COLO829 (cell line): ENCODE measurements around the gene KBTBD7.
A peak's percentile ranks its signal among the peaks of the same experiment; 100 is the strongest.

Source experiments
- DNase-seq: peaks from one replicate; pipeline ENCODE4 v3.0.0; 2012; ENCODE audit warnings: low spot score

The KBTBD7 gene

DNA sequence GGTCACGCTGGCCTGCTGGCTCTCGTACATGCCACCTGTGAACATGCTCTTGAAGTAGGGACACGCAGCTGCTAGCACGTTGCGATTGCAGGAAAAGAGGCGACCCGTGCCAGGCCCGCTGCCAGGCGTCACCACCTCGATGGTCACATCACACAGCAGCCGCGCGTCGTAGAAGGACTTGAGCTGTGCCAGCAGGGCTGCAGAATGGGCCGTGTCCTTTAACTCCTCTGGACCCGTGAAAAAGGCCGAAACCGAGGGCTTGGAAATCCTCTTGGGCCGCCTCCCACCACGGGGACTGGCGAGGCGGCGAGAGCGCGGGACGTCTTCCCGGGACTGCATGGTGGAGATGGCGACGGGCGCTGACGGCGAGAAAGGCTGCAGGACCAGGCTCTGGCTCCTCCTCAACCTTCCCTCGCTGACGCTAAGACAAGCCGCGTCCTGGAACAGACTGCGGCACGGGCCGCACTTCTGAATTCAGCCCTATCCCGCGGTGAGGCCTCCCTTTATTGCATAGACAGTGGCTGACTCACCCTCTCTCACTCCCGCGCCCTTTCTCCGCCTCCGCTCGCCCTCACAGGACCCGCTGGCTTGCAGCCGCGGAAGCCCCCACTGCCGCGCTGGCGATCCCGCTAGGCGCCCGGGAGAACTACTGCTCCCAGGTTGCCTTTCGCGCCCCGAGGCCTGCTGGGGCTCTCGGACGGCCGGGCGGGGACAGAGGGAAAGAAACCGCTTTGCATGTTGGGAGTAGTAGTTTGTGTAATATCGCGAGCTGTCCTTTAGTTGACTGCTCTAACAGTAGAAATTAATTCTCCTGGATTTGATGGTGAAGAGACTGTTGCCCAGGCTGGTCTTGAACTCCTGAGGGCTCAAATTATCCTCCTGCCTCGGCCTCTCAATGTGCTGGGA is at the start of gene KBTBD7:
KBTBD7 (minus strand) TSS at position 651 of the 906 bp plus-strand sequence; CDS start at position 339, 312 bp downstream.
- peak; percentile 20 for DNase-seq

DNA sequence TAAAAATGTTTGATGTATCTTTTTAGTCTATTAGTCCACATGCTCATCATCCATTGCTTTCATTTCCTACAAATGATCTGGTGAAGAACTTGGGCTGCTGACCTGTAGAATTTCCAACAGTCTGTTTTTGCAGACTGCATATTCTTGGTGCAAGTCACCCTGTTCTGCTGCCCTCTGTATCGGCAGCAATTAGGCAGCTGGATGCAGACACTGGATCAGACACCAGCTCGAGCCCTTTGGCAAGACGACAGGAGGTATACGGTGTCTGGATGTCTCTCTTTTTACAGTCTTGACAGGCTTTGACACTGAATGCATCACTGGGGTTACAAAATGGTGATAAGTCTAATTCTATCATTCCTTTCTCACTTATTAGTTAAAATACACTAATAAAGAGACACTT is 47.3 kb upstream of the KBTBD7 start:
- no peak for DNase-seq

DNA sequence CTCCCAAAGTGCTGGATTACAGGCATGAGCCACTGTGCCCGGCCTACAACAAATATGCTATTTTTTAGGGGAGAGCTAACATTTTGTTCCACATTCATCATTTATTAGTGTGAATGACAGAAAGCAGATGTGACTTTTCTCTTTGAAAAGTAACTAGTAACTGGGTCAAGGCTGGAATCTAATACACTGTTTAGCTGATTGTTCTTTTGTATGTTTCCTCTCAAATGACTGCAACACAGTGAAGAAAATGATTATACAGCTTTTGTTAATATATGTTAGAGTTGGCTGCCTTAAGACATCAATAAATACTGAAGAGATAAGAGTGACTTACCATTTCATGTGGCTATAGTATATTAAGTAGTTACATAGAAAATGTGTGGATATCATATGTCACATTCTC is 42.0 kb upstream of the KBTBD7 start:
- no peak for DNase-seq

GRCh38 chr13:41232578-41233480 is 38.5 kb upstream of the KBTBD7 start:
- no peak for DNase-seq

DNA sequence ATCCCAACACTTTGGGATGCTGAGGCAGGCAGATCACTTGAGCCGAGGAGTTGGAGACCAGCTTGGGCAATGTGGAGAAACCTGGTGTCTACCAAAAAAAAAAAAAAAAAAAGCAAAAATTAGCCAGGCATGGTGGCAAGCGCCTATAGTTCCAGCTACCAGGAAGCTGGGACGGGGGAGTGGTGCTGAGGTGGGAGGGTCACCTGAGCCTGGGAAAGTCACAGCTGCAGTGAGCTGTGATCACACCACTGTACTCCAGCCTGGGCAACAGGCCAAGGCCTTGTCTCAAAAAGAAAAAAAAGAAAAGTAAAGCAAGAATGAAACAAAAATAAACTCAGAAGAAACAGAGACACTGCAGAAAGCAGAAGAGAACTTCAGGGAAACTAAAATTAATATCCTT is 37.4 kb upstream of the KBTBD7 start:
- DNase-seq = no peak

- DNase-seq = no peak
Observed at GRCh38 chr13:41231025-41231677, 36.8 kb upstream of the KBTBD7 start.

- no peak for DNase-seq
Observed at GRCh38 chr13:41229356-41229755, 35.0 kb upstream of the KBTBD7 start.

GRCh38 chr13:41224113-41225110 is 30.0 kb upstream of the KBTBD7 start:
- no peak for DNase-seq

GRCh38 chr13:41222259-41222852 is 28.0 kb upstream of the KBTBD7 start:
- DNase-seq = peak; percentile 73

GRCh38 chr13:41220401-41220800 is 26.0 kb upstream of the KBTBD7 start:
- no peak for DNase-seq

DNA sequence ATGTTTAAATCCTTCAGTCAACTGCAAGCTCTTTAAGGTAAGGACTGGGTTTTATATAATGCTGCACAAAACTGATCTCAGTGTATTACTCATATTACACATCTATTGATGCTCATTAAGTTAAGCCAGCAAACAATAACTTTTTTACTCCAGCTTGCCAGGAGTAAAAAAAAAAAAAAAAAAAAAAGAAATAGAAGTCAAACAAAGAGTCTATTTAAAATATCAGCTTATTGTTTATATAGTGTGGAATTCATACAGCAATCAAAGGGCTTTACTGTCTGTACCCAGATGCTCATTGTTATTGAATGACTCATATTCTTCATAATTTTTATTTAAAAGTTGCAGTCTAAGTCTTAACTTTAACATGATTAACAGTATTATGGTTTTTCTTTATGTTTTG is 21.8 kb upstream of the KBTBD7 start:
- peak; percentile 91 for DNase-seq

DNA sequence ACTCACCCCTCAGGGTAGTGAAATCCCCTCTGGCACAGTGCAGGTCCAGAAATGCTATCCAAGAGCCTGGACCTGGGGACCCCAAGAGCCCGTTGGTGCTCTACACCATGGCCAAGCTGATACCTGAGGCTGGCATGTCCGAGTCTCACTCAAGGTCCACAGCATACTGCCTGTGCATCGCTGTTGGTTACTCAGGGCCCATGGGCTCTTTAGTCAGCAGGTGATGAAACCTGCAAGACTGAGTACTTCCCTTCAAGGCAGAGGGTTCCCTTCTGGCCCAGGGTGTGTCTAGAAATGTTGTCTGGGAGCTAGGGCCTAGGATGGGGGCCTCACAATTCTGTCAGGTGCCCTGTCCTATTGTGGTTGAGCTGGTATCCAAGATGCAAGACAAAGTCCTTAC is 19.6 kb upstream of the KBTBD7 start:
- DNase-seq = no peak

DNA sequence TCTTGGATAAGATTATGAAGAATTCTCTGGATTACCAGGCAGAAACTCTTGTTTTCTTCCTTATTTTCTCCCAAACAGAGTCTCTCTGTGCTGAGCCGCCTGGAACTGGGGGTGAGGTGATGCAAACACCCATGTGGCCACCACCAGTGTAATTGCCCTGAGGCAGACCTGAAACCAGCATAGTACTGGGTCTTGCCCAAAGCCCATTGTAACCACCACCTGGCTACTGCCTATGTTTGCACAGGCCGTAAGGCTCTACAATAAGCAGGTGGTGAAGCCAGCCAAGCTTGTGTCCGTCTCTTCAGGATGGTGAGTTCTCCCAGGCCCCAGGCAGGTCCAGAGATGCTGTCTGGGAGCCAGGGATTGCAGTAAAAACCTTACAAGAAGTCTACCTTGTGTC is 18.9 kb upstream of the KBTBD7 start:
- DNase-seq = no peak

- DNase-seq = no peak
Observed at GRCh38 chr13:41212881-41213280, 18.5 kb upstream of the KBTBD7 start.

- DNase-seq = no peak
Observed at GRCh38 chr13:41211062-41211461, 16.7 kb upstream of the KBTBD7 start.

- DNase-seq = no peak
Observed at GRCh38 chr13:41206467-41206866, 12.1 kb upstream of the KBTBD7 start.

DNA sequence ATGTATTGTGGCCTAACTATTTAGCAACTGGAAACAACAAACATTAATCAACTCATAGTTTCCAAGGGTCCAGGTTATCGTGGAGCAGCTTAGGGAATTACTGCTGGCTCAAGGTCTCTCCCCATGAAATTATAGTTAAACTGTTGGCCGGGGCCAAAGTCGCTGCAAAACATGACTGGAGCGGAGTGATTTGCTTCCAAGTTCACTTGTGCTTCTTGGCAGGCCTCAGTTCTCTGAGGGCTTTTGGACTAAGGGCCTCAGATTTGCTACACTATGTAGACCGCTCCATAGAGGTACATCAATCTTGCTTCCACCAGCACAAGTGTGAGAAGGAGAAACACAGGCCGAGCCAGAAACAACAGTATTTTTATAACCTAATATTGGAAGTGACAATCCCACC is 9.4 kb upstream of the KBTBD7 start:
- DNase-seq = no peak

- no peak for DNase-seq
Observed at GRCh38 chr13:41200126-41200525, 5.8 kb upstream of the KBTBD7 start.

- no peak for DNase-seq
Observed at GRCh38 chr13:41199526-41199925, 5.2 kb upstream of the KBTBD7 start.

GRCh38 chr13:41199079-41199478 is 4.7 kb upstream of the KBTBD7 start:
- no peak for DNase-seq

- DNase-seq = no peak
Observed at GRCh38 chr13:41196620-41197019, 2.3 kb upstream of the KBTBD7 start.
